Muscle layer of colon (tissue), 2 donors: ENCODE data around the gene FRMD7.

Experiments
- H3K27ac ChIP-seq: one replicate; pipeline ENCODE4 v1.7.0; 2013; ENCODE audit warnings: low read depth, mild to moderate bottlenecking, low read length, moderate library complexity
- H3K27me3 ChIP-seq, 2 donors: one replicate each; pipeline ENCODE4 v1.7.0; 2013; ENCODE audit warnings: low read length in 2 of 2, mild to moderate bottlenecking in 2 of 2; ENCODE audit not compliant: insufficient read depth in 2 of 2, control insufficient read depth in 1 of 2
- H3K36me3 ChIP-seq: one replicate; pipeline ENCODE4 v1.7.0; 2013; ENCODE audit warnings: mild to moderate bottlenecking, low read length; ENCODE audit not compliant: insufficient read depth
- H3K4me1 ChIP-seq: one replicate; pipeline ENCODE4 v1.7.0; 2013; ENCODE audit warnings: mild to moderate bottlenecking, low read length; ENCODE audit not compliant: insufficient read depth
- H3K4me3 ChIP-seq, 2 donors: one replicate each; pipeline ENCODE4 v1.7.0; 2013; ENCODE audit warnings: low read length in 2 of 2, low read depth in 1 of 2, mild to moderate bottlenecking in 1 of 2, moderate library complexity in 1 of 2
- H3K9ac ChIP-seq: one replicate; pipeline ENCODE4 v1.7.0; 2013; ENCODE audit warnings: low read length
- H3K9me3 ChIP-seq: one replicate; pipeline ENCODE4 v1.7.0; 2013; ENCODE audit warnings: mild to moderate bottlenecking, low read length
- donor health status: abdominal sarcoma.
- donor health status: Adenocarcinoma of cecum.

FRMD7 gene

GRCh38 chrX:132092439-132093065 is 35.3 kb downstream of the FRMD7 start:
- H3K4me1 ChIP-seq = no peaks in the 10 kb centered on the region
- no peak overlapping the region for H3K9ac ChIP-seq
- no peaks in the 10 kb centered on the region for H3K36me3 ChIP-seq
- no peak overlapping the region for H3K4me3 ChIP-seq
- no peak overlapping the region for H3K27ac ChIP-seq
- H3K27me3 ChIP-seq = peaks cover 8 to 9% of the 10 kb centered on the region in 2 donors
- H3K9me3 ChIP-seq = no peaks in the 10 kb centered on the region

GRCh38 chrX:132090403-132091159 is 37.2 kb downstream of the FRMD7 start:
- no peak overlapping the region for H3K27ac ChIP-seq
- H3K4me1 ChIP-seq = no peaks in the 10 kb centered on the region
- H3K9ac ChIP-seq = no peak overlapping the region
- no peaks in the 10 kb centered on the region for H3K9me3 ChIP-seq
- peaks cover 3 to 8% of the 10 kb centered on the region in 2 donors for H3K27me3 ChIP-seq
- no peak overlapping the region for H3K4me3 ChIP-seq
- no peaks in the 10 kb centered on the region for H3K36me3 ChIP-seq

- Histone ChIP-seq H3K27ac (no peak overlapping the region), H3K9ac (no peak overlapping the region), H3K4me1 (no peaks in the 10 kb centered on the region), H3K9me3 (no peaks in the 10 kb centered on the region), H3K36me3 (no peaks in the 10 kb centered on the region), H3K27me3 (peaks cover 0 to 8% of the 10 kb centered on the region in 2 donors), H3K4me3 (no peak overlapping the region)
These were observed 39.0 kb downstream of the FRMD7 start for GRCh38 chrX:132088864-132089263.

- peaks cover 0 to 8% of the 10 kb centered on the region in 2 donors for H3K27me3 ChIP-seq
- H3K4me3 ChIP-seq = no peak overlapping the region
- no peaks in the 10 kb centered on the region for H3K4me1 ChIP-seq
- H3K9me3 ChIP-seq = no peaks in the 10 kb centered on the region
- no peaks in the 10 kb centered on the region for H3K36me3 ChIP-seq
- H3K27ac ChIP-seq = no peak overlapping the region
- H3K9ac ChIP-seq = no peak overlapping the region
These were observed 41.1 kb downstream of the FRMD7 start for GRCh38 chrX:132086672-132087071.

GRCh38 chrX:132085786-132086185 is 42.0 kb downstream of the FRMD7 start:
- H3K9ac ChIP-seq = no peak overlapping the region
- no peak overlapping the region for H3K4me3 ChIP-seq
- H3K27me3 ChIP-seq = peaks cover 0 to 8% of the 10 kb centered on the region in 2 donors
- no peaks in the 10 kb centered on the region for H3K4me1 ChIP-seq
- no peaks in the 10 kb centered on the region for H3K9me3 ChIP-seq
- no peak overlapping the region for H3K27ac ChIP-seq
- H3K36me3 ChIP-seq = no peaks in the 10 kb centered on the region

- H3K4me1 ChIP-seq = no peaks in the 10 kb centered on the region
- no peak overlapping the region for H3K27ac ChIP-seq
- no peak overlapping the region for H3K9ac ChIP-seq
- no peaks in the 10 kb centered on the region for H3K36me3 ChIP-seq
- H3K4me3 ChIP-seq = no peak overlapping the region
- no peaks in the 10 kb centered on the region for H3K9me3 ChIP-seq
- H3K27me3 ChIP-seq = no peaks in the 10 kb centered on the region
These were observed 49.9 kb downstream of the FRMD7 start for GRCh38 chrX:132077912-132078311.

GRCh38 chrX:132077414-132077813 is 50.4 kb downstream of the FRMD7 start:
- H3K27ac ChIP-seq = no peak overlapping the region
- no peaks in the 10 kb centered on the region for H3K27me3 ChIP-seq
- H3K4me1 ChIP-seq = no peaks in the 10 kb centered on the region
- H3K9me3 ChIP-seq = no peaks in the 10 kb centered on the region
- no peak overlapping the region for H3K4me3 ChIP-seq
- no peaks in the 10 kb centered on the region for H3K36me3 ChIP-seq
- H3K9ac ChIP-seq = no peak overlapping the region

GRCh38 chrX:132071254-132071653 is 56.6 kb downstream of the FRMD7 start:
- Histone ChIP-seq H3K27me3 (no peaks in the 10 kb centered on the region), H3K27ac (no peak overlapping the region), H3K9ac (no peak overlapping the region), H3K36me3 (no peaks in the 10 kb centered on the region), H3K4me3 (no peak overlapping the region), H3K9me3 (no peaks in the 10 kb centered on the region), H3K4me1 (no peaks in the 10 kb centered on the region)

- Histone ChIP-seq H3K4me3 (no peak overlapping the region), H3K9me3 (no peaks in the 10 kb centered on the region), H3K36me3 (no peaks in the 10 kb centered on the region), H3K9ac (no peak overlapping the region), H3K27ac (no peak overlapping the region), H3K27me3 (no peaks in the 10 kb centered on the region), H3K4me1 (no peaks in the 10 kb centered on the region)
These were observed 59.4 kb downstream of the FRMD7 start for GRCh38 chrX:132068405-132068804.

- Histone ChIP-seq H3K27me3 (no peaks in the 10 kb centered on the region), H3K4me3 (no peak overlapping the region), H3K4me1 (no peaks in the 10 kb centered on the region)
These were observed 64.0 kb downstream of the FRMD7 start for GRCh38 chrX:132063862-132064261.

GRCh38 chrX:132063334-132063733 is 64.5 kb downstream of the FRMD7 start:
- Histone ChIP-seq H3K27me3 (no peaks in the 10 kb centered on the region), H3K36me3 (no peaks in the 10 kb centered on the region), H3K27ac (no peak overlapping the region), H3K9ac (no peak overlapping the region), H3K9me3 (no peaks in the 10 kb centered on the region), H3K4me3 (no peak overlapping the region), H3K4me1 (no peaks in the 10 kb centered on the region)

More at GRCh38 chrX:132063862-132064261, 64.0 kb downstream of the FRMD7 start:
- Histone ChIP-seq H3K27ac (no peak overlapping the region), H3K9ac (no peak overlapping the region), H3K36me3 (no peaks in the 10 kb centered on the region), H3K9me3 (no peaks in the 10 kb centered on the region)
